PC-3 (cell line): ENCODE measurements around the gene ACAN. TPM values are rescaled to one million over a fixed set of nuclear protein-coding genes. Genes with fewer than 3 reads are reported as not detected.

Experiments
- ATAC-seq: fragments of 200-7000 bp; cut with Tn5 transposase; 2 replicates; pipeline ENCODE4 v1.9.1; 2020; ENCODE audit warnings: mild to moderate bottlenecking, moderate library complexity
- BruUV-seq: library from RNA; stranded (reverse); fragments of 400-500 nt; replicated peaks from 2 replicates; lab custom pipeline; 2021; lab: Mats Ljungman, UMichigan
- CTCF ChIA-PET: fragments of 300-600 bp; sonication (Branson Sonifier 250); formaldehyde crosslinking; loops from one replicate; lab custom pipeline; 2022; ENCODE audit warnings: antibody characterized with exemption; lab: Charles Lee
- POLR2A ChIA-PET: fragments of 300-600 bp; sonication (Branson Sonifier 250); formaldehyde crosslinking; loops from one replicate; lab custom pipeline; 2022; ENCODE audit warnings: antibody characterized with exemption; ENCODE audit not compliant: unreplicated experiment; lab: Charles Lee
- DNase-seq: peaks from one replicate; pipeline ENCODE4 v3.0.0-alpha.2; 2015
- H2AFZ ChIP-seq: fragments of 300-600 bp; sonication (generic); 2 replicates; pipeline ENCODE4 v1.6.0; 2016; ENCODE audit warnings: antibody characterized with exemption, low read length
- H3F3A ChIP-seq: fragments of 300-600 bp; sonication (generic); one replicate; pipeline ENCODE4 v1.6.0; 2017; ENCODE audit warnings: antibody characterized with exemption, low read length, control low read depth, mild to moderate bottlenecking; ENCODE audit not compliant: unreplicated experiment
- H3K27ac ChIP-seq: fragments of 300-600 bp; sonication (generic); 2 replicates; pipeline ENCODE4 v1.5.1; 2016; ENCODE audit warnings: mild to moderate bottlenecking, low read length
- H3K27me3 ChIP-seq: fragments of 300-600 bp; sonication (generic); 2 replicates; pipeline ENCODE4 v1.6.1; 2016; ENCODE audit warnings: low read length, mixed read lengths
- H3K36me3 ChIP-seq: fragments of 300-600 bp; sonication (generic); 2 replicates; pipeline ENCODE4 v1.6.1; 2016; ENCODE audit warnings: low read depth, mixed run types, low read length, mixed read lengths
- H3K4me1 ChIP-seq: fragments of 300-600 bp; sonication (generic); 2 replicates; pipeline ENCODE4 v1.5.1; 2016; ENCODE audit warnings: low read length; ENCODE audit not compliant: insufficient read depth
- H3K4me2 ChIP-seq: fragments of 300-600 bp; sonication (generic); 2 replicates; pipeline ENCODE4 v1.6.0; 2016; ENCODE audit warnings: low read length
- H3K4me3 ChIP-seq: fragments of 300-600 bp; sonication (generic); 2 replicates; pipeline ENCODE4 v1.5.1; 2016; ENCODE audit warnings: mild to moderate bottlenecking, low read length, mixed read lengths
- H3K79me2 ChIP-seq: fragments of 300-600 bp; sonication (generic); 2 replicates; pipeline ENCODE4 v1.6.1; 2017; ENCODE audit warnings: low read length, mixed read lengths
- H3K9ac ChIP-seq: fragments of 300-600 bp; sonication (generic); 2 replicates; pipeline ENCODE4 v1.6.0; 2016; ENCODE audit warnings: mild to moderate bottlenecking, low read length
- H3K9me2 ChIP-seq: fragments of 300-600 bp; sonication (generic); replicated peaks from 2 replicates; pipeline ENCODE4 v1.6.1; 2016; ENCODE audit warnings: mixed run types, low read length, mixed read lengths
- H3K9me3 ChIP-seq: fragments of 300-600 bp; sonication (generic); 2 replicates; pipeline ENCODE4 v1.6.1; 2016; ENCODE audit warnings: low read length, mixed read lengths
- H4K20me1 ChIP-seq: fragments of 300-600 bp; sonication (generic); 2 replicates; pipeline ENCODE4 v1.6.1; 2016; ENCODE audit warnings: low read length, mixed read lengths
- CTCF ChIP-seq: fragments of 300-600 bp; sonication (generic); conservative IDR thresholded peaks from 2 replicates; pipeline ENCODE4 v1.5.1; 2017; ENCODE audit warnings: antibody characterized with exemption, low read depth, mild to moderate bottlenecking, low read length
- EZH2 ChIP-seq: fragments of 300-600 bp; sonication (generic); IDR thresholded peaks from one replicate; pipeline ENCODE4 v1.6.1; 2017; ENCODE audit warnings: antibody characterized with exemption, mild to moderate bottlenecking, low read length; ENCODE audit not compliant: unreplicated experiment
- EZH2phosphoT487 ChIP-seq: fragments of 300-600 bp; sonication (generic); IDR thresholded peaks from 2 replicates; pipeline ENCODE4 v1.6.1; 2018; ENCODE audit warnings: mild to moderate bottlenecking, antibody characterized with exemption, low read length, borderline replicate concordance
- intact Hi-C: fragments of 100-400 bp; cut with micrococcal nuclease; formaldehyde crosslinking; loops from 2 replicates; pipeline ENCODE4 v1.9.0; 2023
- total RNA-seq: library from RNA; depleted of rRNA; stranded (reverse); fragments of >200 nt; gene quantifications from 2 replicates; pipeline ENCODE4 v1.2.3, GENCODE V29; 2014

ACAN gene
- total RNA-seq, 1 experiment from 2014 or later: not detected

DNA sequence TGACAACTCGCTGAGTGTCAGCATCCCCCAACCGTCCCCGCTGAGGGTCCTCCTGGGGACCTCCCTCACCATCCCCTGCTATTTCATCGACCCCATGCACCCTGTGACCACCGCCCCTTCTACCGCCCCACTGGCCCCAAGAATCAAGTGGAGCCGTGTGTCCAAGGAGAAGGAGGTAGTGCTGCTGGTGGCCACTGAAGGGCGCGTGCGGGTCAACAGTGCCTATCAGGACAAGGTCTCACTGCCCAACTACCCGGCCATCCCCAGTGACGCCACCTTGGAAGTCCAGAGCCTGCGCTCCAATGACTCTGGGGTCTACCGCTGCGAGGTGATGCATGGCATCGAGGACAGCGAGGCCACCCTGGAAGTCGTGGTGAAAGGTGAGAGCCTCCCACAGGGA, 35.4 kb downstream of the ACAN start:
- TF ChIP-seq EZH2 (no peak), CTCF (no peak)
- no peak overlapping the region for H2AFZ ChIP-seq
- H3K9ac ChIP-seq: no peak overlapping the region
- H3K9me2 ChIP-seq: no peaks in the 10 kb centered on the region
- H3K27me3 ChIP-seq: no peaks in the 10 kb centered on the region
- H3K4me1 ChIP-seq: peaks cover 18% of the 10 kb centered on the region
- no peaks in the 10 kb centered on the region for H3K9me3 ChIP-seq
- no peaks in the 10 kb centered on the region for H3K79me2 ChIP-seq
- POLR2A ChIA-PET: no interaction called here
- DNase-seq (no peak), ATAC-seq (no peak)
- no peak overlapping the region for H3K4me2 ChIP-seq
- no peaks in the 10 kb centered on the region for H3F3A ChIP-seq
- H3K4me3 ChIP-seq: no peak overlapping the region
- no peaks in the 10 kb centered on the region for H3K36me3 ChIP-seq
- H3K27ac ChIP-seq: no peak overlapping the region
- no peaks in the 10 kb centered on the region for H4K20me1 ChIP-seq
- BruUV-seq: no TSS peak
- CTCF ChIA-PET: no interaction called here
- intact Hi-C loops: loop anchor here (10.0 kb wide), 1 partner anchor 214 kb away; the partner anchor contains the start of gene AEN

GRCh38 chr15:88839146-88839545, 35.9 kb downstream of the ACAN start:
- BruUV-seq: no TSS peak
- no peaks in the 10 kb centered on the region for H3K79me2 ChIP-seq
- H3K4me2 ChIP-seq: no peak overlapping the region
- H3F3A ChIP-seq: no peaks in the 10 kb centered on the region
- H4K20me1 ChIP-seq: no peaks in the 10 kb centered on the region
- H3K27me3 ChIP-seq: no peaks in the 10 kb centered on the region
- H3K27ac ChIP-seq: no peak overlapping the region
- peaks cover 13% of the 10 kb centered on the region for H3K4me1 ChIP-seq
- CTCF ChIA-PET: no interaction called here
- no peak overlapping the region for H3K9ac ChIP-seq
- POLR2A ChIA-PET: no interaction called here
- TF ChIP-seq EZH2phosphoT487 (no peak), EZH2 (no peak)
- H3K36me3 ChIP-seq: no peaks in the 10 kb centered on the region
- no peak for DNase-seq
- H3K4me3 ChIP-seq: no peak overlapping the region
- H2AFZ ChIP-seq: no peak overlapping the region
- no peak for ATAC-seq
- H3K9me2 ChIP-seq: no peaks in the 10 kb centered on the region
- intact Hi-C loops: loop anchor here (10.0 kb wide), 1 partner anchor 214 kb away; the partner anchor contains the start of gene AEN
- no peaks in the 10 kb centered on the region for H3K9me3 ChIP-seq

DNA sequence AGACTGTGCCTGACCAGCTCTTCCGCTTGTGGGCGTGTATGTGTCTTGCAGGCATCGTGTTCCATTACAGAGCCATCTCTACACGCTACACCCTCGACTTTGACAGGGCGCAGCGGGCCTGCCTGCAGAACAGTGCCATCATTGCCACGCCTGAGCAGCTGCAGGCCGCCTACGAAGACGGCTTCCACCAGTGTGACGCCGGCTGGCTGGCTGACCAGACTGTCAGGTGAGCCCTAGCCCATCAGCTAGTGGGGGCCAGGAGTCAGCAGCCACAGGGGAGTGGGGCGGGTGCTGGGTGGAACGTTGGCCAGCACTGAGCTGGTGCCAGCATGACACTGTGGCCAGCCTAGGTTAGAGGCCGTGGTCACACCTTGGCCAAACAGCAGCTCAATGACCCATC, 36.7 kb downstream of the ACAN start:
- TF ChIP-seq EZH2phosphoT487 (no peak), CTCF (no peak), EZH2 (no peak)
- ChIA-PET POLR2A (no interaction called here), CTCF (no interaction called here)
- no peak overlapping the region for H2AFZ ChIP-seq
- no peaks in the 10 kb centered on the region for H3K79me2 ChIP-seq
- peaks cover 12% of the 10 kb centered on the region for H3K4me1 ChIP-seq
- intact Hi-C loops: loop anchor here (10.0 kb wide), 1 partner anchor 215 kb away; the partner anchor contains the start of gene AEN
- no peaks in the 10 kb centered on the region for H4K20me1 ChIP-seq
- no peaks in the 10 kb centered on the region for H3K9me3 ChIP-seq
- no TSS peak for BruUV-seq
- no peak for ATAC-seq
- no peaks in the 10 kb centered on the region for H3K36me3 ChIP-seq
- no peaks in the 10 kb centered on the region for H3K9me2 ChIP-seq
- H3K4me2 ChIP-seq: no peak overlapping the region
- H3K27me3 ChIP-seq: no peaks in the 10 kb centered on the region
- no peaks in the 10 kb centered on the region for H3F3A ChIP-seq
- no peak overlapping the region for H3K9ac ChIP-seq
- DNase-seq: no peak
- H3K4me3 ChIP-seq: no peak overlapping the region
- H3K27ac ChIP-seq: no peak overlapping the region
